H1 (cell line): ENCODE results near the gene TNP1. TPM values are rescaled to one million over a fixed set of nuclear protein-coding genes. Genes with fewer than 3 reads are reported as not detected.

ENCODE experiments used
- CTCF ChIA-PET: fragments of 300-600 bp; sonication (Branson Sonifier 250); formaldehyde crosslinking; loops from one replicate; lab custom pipeline; 2021; ENCODE audit not compliant: partially characterized antibody; lab: Charles Lee
- POLR2A ChIA-PET: fragments of 300-600 bp; sonication (Branson Sonifier 250); formaldehyde crosslinking; loops from one replicate; lab custom pipeline; 2021; ENCODE audit warnings: inconsistent platforms; ENCODE audit not compliant: partially characterized antibody; lab: Charles Lee
- DNase-seq, 2 experiments: peaks; one replicate each; pipeline versions ENCODE4 v3.0.0 to v3.0.0-alpha.2; 2010 to 2022; ENCODE audit warnings: low spot score in 2 of 2, low read depth in 1 of 2, mixed read lengths in 1 of 2
- FAIRE-seq: peaks from 2 replicates; lab custom pipeline; 2011; peaks lifted over from hg19 to GRCh38; lab: Jason Lieb, UNC
- H2AFZ ChIP-seq: 2 replicates; pipeline ENCODE4 v1.8.1; 2012; ENCODE audit warnings: low read length, inconsistent platforms
- H2AK5ac ChIP-seq: 2 replicates; pipeline ENCODE4 v1.6.1; 2013; ENCODE audit warnings: low read depth, low read length
- H2BK120ac ChIP-seq: replicated peaks from 2 replicates; pipeline ENCODE3; 2013; ENCODE audit warnings: low read depth, low read length, inconsistent platforms
- H2BK12ac ChIP-seq: 2 replicates; pipeline ENCODE4 v1.6.1; 2013; ENCODE audit warnings: low read depth, low read length
- H2BK15ac ChIP-seq: 2 replicates; pipeline ENCODE4 v1.6.1; 2013; ENCODE audit warnings: low read length
- H2BK20ac ChIP-seq: 2 replicates; pipeline ENCODE4 v1.6.1; 2013; ENCODE audit warnings: low read length
- H2BK5ac ChIP-seq: 2 replicates; pipeline ENCODE4 v1.6.1; 2013; ENCODE audit warnings: low read depth, low read length
- H3K14ac ChIP-seq: 2 replicates; pipeline ENCODE4 v1.6.1; 2013; ENCODE audit warnings: inconsistent platforms; ENCODE audit not compliant: insufficient read length
- H3K18ac ChIP-seq: 2 replicates; pipeline ENCODE4 v1.6.1; 2013; ENCODE audit warnings: low read length; ENCODE audit errors: extremely low read depth
- H3K23ac ChIP-seq: 2 replicates; pipeline ENCODE4 v1.6.1; 2013; ENCODE audit warnings: inconsistent platforms; ENCODE audit not compliant: insufficient read length
- H3K23me2 ChIP-seq: 2 replicates; pipeline ENCODE4 v1.6.1; 2013; ENCODE audit warnings: low read depth, low read length
- H3K27ac ChIP-seq: 2 replicates; pipeline ENCODE4 v1.6.1; 2011; ENCODE audit warnings: low read depth, low read length, inconsistent platforms
- H3K27me3 ChIP-seq, 4 experiments: replicated peaks in 1 of 4; 1 replicate in 1 of 4; 2 replicates in 3 of 4; pipeline versions ENCODE4 v1.6.1 to v1.8.1; 2011 to 2013; ENCODE audit warnings: low read length in 3 of 4, mild to moderate bottlenecking in 3 of 4, inconsistent platforms in 2 of 4, mixed read lengths in 2 of 4, moderate library complexity in 1 of 4; ENCODE audit not compliant: control insufficient read depth in 3 of 4, insufficient read depth in 3 of 4; ENCODE audit errors: extremely low read depth in 1 of 4
- H3K36me3 ChIP-seq, 4 experiments: 2 replicates each; pipeline versions ENCODE4 v1.6.1 to v1.8.1; 2011 to 2013; ENCODE audit warnings: mild to moderate bottlenecking in 4 of 4, low read length in 3 of 4, moderate library complexity in 2 of 4, control low read depth in 1 of 4, inconsistent platforms in 1 of 4; ENCODE audit not compliant: insufficient read depth in 4 of 4, control insufficient read depth in 2 of 4
- H3K4ac ChIP-seq: replicated peaks from 2 replicates; pipeline ENCODE3; 2013; ENCODE audit warnings: low read length, low read depth, mixed read lengths, inconsistent platforms; ENCODE audit not compliant: insufficient read length
- H3K4me1 ChIP-seq, 4 experiments: replicated peaks in 1 of 4; 1 replicate in 1 of 4; 2 replicates in 3 of 4; pipeline versions ENCODE4 v1.6.1 to v1.8.1; 2011 to 2013; ENCODE audit warnings: low read length in 3 of 4, inconsistent platforms in 2 of 4, mixed read lengths in 1 of 4; ENCODE audit not compliant: insufficient read depth in 4 of 4, control insufficient read depth in 3 of 4
- H3K4me2 ChIP-seq, 2 experiments: 2 replicates each; pipeline versions ENCODE4 v1.6.1 to v1.8.1; 2011 to 2013; ENCODE audit warnings: low read depth in 2 of 2, low read length in 2 of 2, control low read depth in 1 of 2, inconsistent platforms in 1 of 2, mild to moderate bottlenecking in 1 of 2; ENCODE audit not compliant: insufficient read depth in 1 of 2
- H3K4me3 ChIP-seq, 4 experiments: fragments of 200-600, 300-600 bp in 1 of 4; sonication (generic), shearing (Covaris generic), sonication (Bioruptor Twin) in 1 of 4; 2 replicates each; pipeline versions ENCODE4 v1.5.1 to v1.8.1; 2011 to 2016; ENCODE audit warnings: low read length in 4 of 4, low read depth in 3 of 4, control low read depth in 2 of 4, inconsistent platforms in 2 of 4, mild to moderate bottlenecking in 2 of 4, mixed read lengths in 1 of 4, moderate library complexity in 1 of 4; ENCODE audit not compliant: insufficient read depth in 2 of 4; ENCODE audit errors: extremely low read depth in 1 of 4
- H3K56ac ChIP-seq: replicated peaks from 2 replicates; pipeline ENCODE3; 2013; ENCODE audit warnings: low read depth, mild to moderate bottlenecking, mixed read lengths, low read length, inconsistent platforms; ENCODE audit not compliant: insufficient read length
- H3K79me1 ChIP-seq: 2 replicates; pipeline ENCODE4 v1.6.1; 2013; ENCODE audit warnings: low read depth, low read length, control low read depth
- H3K79me2 ChIP-seq, 2 experiments: 2 replicates each; pipeline versions ENCODE4 v1.6.1 to v1.8.1; 2012 to 2013; ENCODE audit warnings: low read length in 2 of 2, mild to moderate bottlenecking in 2 of 2, inconsistent platforms in 1 of 2; ENCODE audit not compliant: insufficient read depth in 2 of 2, control insufficient read depth in 1 of 2
- H3K9ac ChIP-seq, 4 experiments: replicated peaks in 1 of 4; 1 replicate in 1 of 4; 2 replicates in 3 of 4; pipeline versions ENCODE4 v1.6.1 to v1.8.1; 2011 to 2013; ENCODE audit warnings: low read depth in 3 of 4, low read length in 3 of 4, control low read depth in 2 of 4, mild to moderate bottlenecking in 2 of 4, moderate library complexity in 2 of 4, inconsistent platforms in 1 of 4; ENCODE audit errors: extremely low read depth in 1 of 4
- H3K9me3 ChIP-seq, 2 experiments: 2 replicates each; pipeline versions ENCODE4 v1.6.1 to v1.8.1; 2012 to 2013; ENCODE audit warnings: mild to moderate bottlenecking in 2 of 2, moderate library complexity in 2 of 2, control low read depth in 1 of 2, inconsistent platforms in 1 of 2, low read depth in 1 of 2, low read length in 1 of 2, mixed read lengths in 1 of 2; ENCODE audit not compliant: insufficient read depth in 2 of 2
- H4K20me1 ChIP-seq, 2 experiments: replicated peaks in 1 of 2; 2 replicates each; pipeline versions ENCODE3 to v1.8.1; 2011 to 2013; ENCODE audit warnings: inconsistent platforms in 2 of 2, low read length in 2 of 2, mild to moderate bottlenecking in 1 of 2; ENCODE audit not compliant: insufficient read depth in 2 of 2, control insufficient read depth in 1 of 2
- H4K5ac ChIP-seq: 2 replicates; pipeline ENCODE4 v1.6.1; 2013; ENCODE audit warnings: low read length, low read depth, mixed read lengths, inconsistent platforms; ENCODE audit not compliant: insufficient read length
- H4K8ac ChIP-seq: 2 replicates; pipeline ENCODE4 v1.8.0; 2013; ENCODE audit warnings: mild to moderate bottlenecking, moderate library complexity, low read length, inconsistent platforms; ENCODE audit not compliant: insufficient read depth; ENCODE audit errors: extremely low read depth
- H4K91ac ChIP-seq: replicated peaks from 2 replicates; pipeline ENCODE3; 2013; ENCODE audit warnings: low read length, mixed read lengths, inconsistent platforms; ENCODE audit not compliant: insufficient read length
- CHD1 ChIP-seq: IDR thresholded peaks from 2 replicates; pipeline ENCODE4 v1.6.1; 2012; ENCODE audit warnings: low read depth, low read length, improper control_type of control experiment
- HDAC2 ChIP-seq, 2 experiments: fragments of 300-600 bp in 1 of 2; sonication (generic) in 1 of 2; IDR thresholded peaks; 2 replicates each; pipeline ENCODE4 v1.6.1; 2011 to 2012; ENCODE audit warnings: low read depth in 2 of 2, low read length in 2 of 2, mild to moderate bottlenecking in 2 of 2, moderate library complexity in 2 of 2, borderline replicate concordance in 1 of 2, inconsistent platforms in 1 of 2
- JUN ChIP-seq: IDR thresholded peaks from 2 replicates; pipeline ENCODE4 v1.6.1; 2011; ENCODE audit warnings: low read depth, mild to moderate bottlenecking, improper control_type of control experiment, low read length
- KDM1A ChIP-seq: fragments of 200-600, 300-600 bp; sonication (generic); IDR thresholded peaks from 2 replicates; pipeline ENCODE4 v1.7.1; 2016; ENCODE audit warnings: mild to moderate bottlenecking, low read length, borderline replicate concordance
- KDM5A ChIP-seq: fragments of 200-600 bp; IDR thresholded peaks from 2 replicates; pipeline ENCODE4 v1.7.1; 2012; ENCODE audit warnings: mild to moderate bottlenecking, low read length, inconsistent platforms, mixed read lengths
- NRF1 ChIP-seq: IDR thresholded peaks from 2 replicates; pipeline ENCODE4 v1.6.1; 2011; ENCODE audit warnings: mild to moderate bottlenecking, low read depth, low read length, improper control_type of control experiment
- POLR2A ChIP-seq, 2 experiments: IDR thresholded peaks; 1 replicate in 1 of 2; 2 replicates in 1 of 2; pipeline ENCODE4 v1.6.1; 2011; ENCODE audit warnings: low read depth in 2 of 2, low read length in 2 of 2, mild to moderate bottlenecking in 2 of 2; ENCODE audit errors: control extremely low read depth in 1 of 2
- POU5F1 ChIP-seq: IDR thresholded peaks from 2 replicates; pipeline ENCODE4 v1.6.1; 2011; ENCODE audit warnings: low read depth, mild to moderate bottlenecking, low read length, moderate library complexity
- SIRT6 ChIP-seq: IDR thresholded peaks from one replicate; pipeline ENCODE4 v1.7.1; 2012; ENCODE audit warnings: low read length, inconsistent platforms
- SP2 ChIP-seq: IDR thresholded peaks from 2 replicates; pipeline ENCODE4 v1.6.1; 2012; ENCODE audit warnings: mild to moderate bottlenecking, low read length, inconsistent platforms
- TAF1 ChIP-seq: IDR thresholded peaks from 2 replicates; pipeline ENCODE4 v1.6.1; 2011; ENCODE audit warnings: mild to moderate bottlenecking, low read depth, low read length
- TAF7 ChIP-seq: optimal IDR thresholded peaks from 2 replicates; pipeline ENCODE3; 2011; ENCODE audit warnings: low read depth, mild to moderate bottlenecking, inconsistent platforms, low read length, moderate library complexity, borderline replicate concordance
- TCF12 ChIP-seq: IDR thresholded peaks from 2 replicates; pipeline ENCODE4 v1.6.1; 2011; ENCODE audit warnings: low read depth, mild to moderate bottlenecking, low read length
- TEAD4 ChIP-seq: IDR thresholded peaks from 2 replicates; pipeline ENCODE4 v1.6.1; 2012; ENCODE audit warnings: low read depth, low read length, inconsistent platforms, mixed read lengths
- WGBS, 2 experiments: shearing (Covaris generic) in 1 of 2; methylation state at CpG; one replicate each; pipeline versions ENCODE4 v1.1.6 to v1.1.7; 2013 to 2015; ENCODE audit warnings: low lambda C conversion rate in 2 of 2, mixed read lengths in 2 of 2, inconsistent platforms in 1 of 2, low coverage in 1 of 2, missing lambda C conversion rate in 1 of 2; ENCODE audit not compliant: insufficient replicate concordance in 2 of 2, insufficient coverage in 1 of 2, insufficient read length in 1 of 2; ENCODE audit errors: extremely low coverage in 1 of 2, missing lambda C conversion rate in 1 of 2; 5-methylcytosine and 5-hydroxymethylcytosine counted together
- polyA plus RNA-seq, 7 experiments: library from polyadenylated mRNA; depleted of rRNA in 3 of 7; stranded (reverse) in 5 of 7; unstranded in 2 of 7; fragments of >200 nt in 5 of 7; fragments of 200-250 nt in 2 of 7; gene quantifications; 1 replicate in 5 of 7; 2 replicates in 1 of 7; 4 replicates in 1 of 7; pipeline versions ENCODE4 v1.2.1 to v1.2.3, GENCODE V29; 2011 to 2013; ENCODE audit warnings: missing spikeins in 2 of 7, mixed read lengths in 2 of 7
- total RNA-seq: library from RNA; stranded (reverse); fragmentation: NEBNext Ultra II Directional; extraction: Animal tissue kit (Norgen Biotek cat#: 25700); gene quantifications from 2 replicates; pipeline ENCODE4 v1.2.1, GENCODE V29; 2021
- TF ChIP-seq, protein P1 (sequence below): IDR thresholded peaks from 2 replicates; pipeline ENCODE4 v1.6.1; 2012; ENCODE audit warnings: inconsistent platforms

Gene TNP1
- total and polyA plus RNA-seq, 2 of the 8 experiments (the other 6 are each of a cell fraction or from before 2014, with no cell fraction given), result not detected

DNA sequence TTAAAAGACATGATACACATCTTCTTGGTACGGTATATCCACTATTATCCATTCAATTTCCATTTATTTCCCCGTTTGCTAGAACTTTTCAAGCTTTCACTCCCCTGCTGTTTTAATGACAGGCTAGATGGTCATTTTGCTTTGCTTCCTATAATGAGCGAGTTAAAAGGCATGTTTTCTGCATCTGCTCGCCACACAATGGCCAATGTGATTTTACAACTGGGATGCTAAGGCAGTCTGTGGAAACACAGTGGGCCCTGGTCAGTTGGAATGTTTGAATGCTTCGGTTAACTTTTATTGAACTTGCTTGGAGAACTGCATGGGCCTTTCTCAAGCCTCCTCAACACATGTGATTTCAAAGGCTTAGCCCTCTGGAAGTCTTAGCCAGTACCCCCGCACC lies 48.4 kb upstream of the TNP1 start:
- CTCF ChIA-PET, result interaction anchor here (1.0 to 2.1 kb wide), 2 partner anchors 14 to 136 kb away, joined by 3 to 7 read pairs; no protein-coding TSS in a partner anchor
- H2AK5ac ChIP-seq, result no peak overlapping the region
- H2BK120ac ChIP-seq, result no peak overlapping the region
- H2BK12ac ChIP-seq, result no peak overlapping the region
- H2BK20ac ChIP-seq, result no peak overlapping the region
- H2BK5ac ChIP-seq, result no peak overlapping the region
- H3K9ac ChIP-seq, result no peak overlapping the region
- H4K5ac ChIP-seq, result no peak overlapping the region
- no peak overlapping the region for H3K14ac ChIP-seq
- no peaks in the 10 kb centered on the region for H4K20me1 ChIP-seq
- no peak overlapping the region for H2BK15ac ChIP-seq
- 92% methylated on average over 6 of the region's 6 CpGs; no CpG with 5 or more reads in 1 of the 2 experiments for WGBS, 2 experiments
- no peak overlapping the region for H3K4me2 ChIP-seq
- no peak overlapping the region for H3K18ac ChIP-seq
- no peaks in the 10 kb centered on the region for H3K27me3 ChIP-seq
- H3K4me3 ChIP-seq, result no peak overlapping the region
- H3K56ac ChIP-seq, result no peak overlapping the region
- POLR2A ChIA-PET, result no interaction called here
- FAIRE-seq, result no peak
- H3K36me3 ChIP-seq, result no peaks in the 10 kb centered on the region; a peak in 1 of 8 replicates
- H3K27ac ChIP-seq, result no peak overlapping the region
- no peaks in the 10 kb centered on the region for H3K4me1 ChIP-seq
- H3K23me2 ChIP-seq, result no peaks in the 10 kb centered on the region
- no peak overlapping the region for H3K23ac ChIP-seq
- H3K79me2 ChIP-seq, result no peaks in the 10 kb centered on the region
- TF ChIP-seq NRF1 (no peak), HDAC2 (IDR thresholded peaks at IDR 0.05; ENCODE audit: borderline replicate concordance in 1 of 2, low read depth in 2 of 2, low read length in 2 of 2) (no peak), TCF12 (no peak), POLR2A (IDR thresholded peaks at IDR 0.05; ENCODE audit: control extremely low read depth in 1 of 2, low read depth in 2 of 2, low read length in 2 of 2) (no peak), TAF1 (no peak), CHD1 (no peak), KDM1A (no peak), SIRT6 (no peak), TEAD4 (no peak), TAF7 (no peak), POU5F1 (no peak), KDM5A (no peak), SP2 (no peak), JUN (no peak)
- TF ChIP-seq, protein P1, sequence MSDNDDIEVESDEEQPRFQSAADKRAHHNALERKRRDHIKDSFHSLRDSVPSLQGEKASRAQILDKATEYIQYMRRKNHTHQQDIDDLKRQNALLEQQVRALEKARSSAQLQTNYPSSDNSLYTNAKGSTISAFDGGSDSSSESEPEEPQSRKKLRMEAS, result no peak
- H2AFZ ChIP-seq, result no peak overlapping the region
- no peak overlapping the region for H4K8ac ChIP-seq
- H3K79me1 ChIP-seq, result no peaks in the 10 kb centered on the region; the same call in 1 of the 2 replicates
- H4K91ac ChIP-seq, result no peak overlapping the region
- H3K9me3 ChIP-seq, result peaks cover 0 to 3% of the 10 kb centered on the region in 2 experiments; a peak in 2 of 4 replicates
- no peak for DNase-seq
- H3K4ac ChIP-seq, result no peak overlapping the region
